HG03135 (cell line): Measurements from ENCODE around the gene KBTBD13.
"Not testable (repeated sequence)": the region's sequence is repeated elsewhere in the genome, so short reads cannot be mapped to it uniquely, and the experiment has no call there.

ENCODE experiments used
- ATAC-seq: cut with Tn5 transposase; IDR thresholded peaks from one replicate; pipeline ENCODE4 v1.9.1; 2021; ENCODE audit warnings: mild to moderate bottlenecking, moderate library complexity; ENCODE audit not compliant: unreplicated experiment

Gene KBTBD13

GRCh38 chr15:65087873-65088642 is 11.5 kb downstream of the KBTBD13 start:
- no peak for ATAC-seq

- ATAC-seq, result no peak
Measured at GRCh38 chr15:65088643-65089021, 12.1 kb downstream of the KBTBD13 start.

GRCh38 chr15:65089206-65089824 is 12.8 kb downstream of the KBTBD13 start:
- ATAC-seq, result no peak

DNA sequence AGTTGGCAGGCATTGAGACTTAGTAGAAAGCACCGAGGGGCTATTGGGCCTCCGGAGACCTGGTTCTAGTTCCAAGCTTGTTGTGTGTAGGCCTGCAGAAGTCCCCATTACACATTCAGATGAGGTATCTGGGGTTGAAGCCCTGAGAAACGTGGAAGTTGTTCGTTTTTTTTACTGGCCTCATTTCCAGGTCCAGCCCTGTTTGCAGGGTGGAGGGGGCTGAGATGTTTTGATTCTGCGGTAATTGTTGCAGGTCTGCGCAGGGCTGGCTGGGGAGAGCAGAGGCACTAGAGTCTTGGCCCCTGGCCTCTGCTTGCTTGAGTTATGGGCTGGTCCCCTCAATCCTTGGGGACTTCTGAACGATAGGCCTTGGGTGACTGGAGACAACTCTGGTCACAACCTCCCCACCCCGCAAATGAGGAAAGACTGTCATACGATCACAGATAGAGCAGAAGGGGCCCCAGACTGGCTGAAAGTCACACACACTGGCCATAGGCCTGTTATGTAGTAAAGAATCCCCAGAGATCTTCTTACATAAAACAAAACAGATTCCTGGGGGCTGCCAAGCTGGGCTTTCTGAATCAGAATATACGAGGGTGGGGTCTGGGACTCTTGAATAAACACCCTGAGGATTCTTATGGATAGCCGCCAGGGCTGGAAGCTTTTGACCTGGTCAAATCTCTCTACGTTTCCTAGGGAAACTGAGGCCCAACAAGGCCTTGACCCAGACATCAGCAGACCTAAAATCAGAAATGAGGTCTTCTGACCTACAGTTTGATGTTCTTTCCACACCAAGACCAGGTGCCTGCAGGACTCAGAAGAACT is 15.6 kb downstream of the KBTBD13 start:
- no peak for ATAC-seq

DNA sequence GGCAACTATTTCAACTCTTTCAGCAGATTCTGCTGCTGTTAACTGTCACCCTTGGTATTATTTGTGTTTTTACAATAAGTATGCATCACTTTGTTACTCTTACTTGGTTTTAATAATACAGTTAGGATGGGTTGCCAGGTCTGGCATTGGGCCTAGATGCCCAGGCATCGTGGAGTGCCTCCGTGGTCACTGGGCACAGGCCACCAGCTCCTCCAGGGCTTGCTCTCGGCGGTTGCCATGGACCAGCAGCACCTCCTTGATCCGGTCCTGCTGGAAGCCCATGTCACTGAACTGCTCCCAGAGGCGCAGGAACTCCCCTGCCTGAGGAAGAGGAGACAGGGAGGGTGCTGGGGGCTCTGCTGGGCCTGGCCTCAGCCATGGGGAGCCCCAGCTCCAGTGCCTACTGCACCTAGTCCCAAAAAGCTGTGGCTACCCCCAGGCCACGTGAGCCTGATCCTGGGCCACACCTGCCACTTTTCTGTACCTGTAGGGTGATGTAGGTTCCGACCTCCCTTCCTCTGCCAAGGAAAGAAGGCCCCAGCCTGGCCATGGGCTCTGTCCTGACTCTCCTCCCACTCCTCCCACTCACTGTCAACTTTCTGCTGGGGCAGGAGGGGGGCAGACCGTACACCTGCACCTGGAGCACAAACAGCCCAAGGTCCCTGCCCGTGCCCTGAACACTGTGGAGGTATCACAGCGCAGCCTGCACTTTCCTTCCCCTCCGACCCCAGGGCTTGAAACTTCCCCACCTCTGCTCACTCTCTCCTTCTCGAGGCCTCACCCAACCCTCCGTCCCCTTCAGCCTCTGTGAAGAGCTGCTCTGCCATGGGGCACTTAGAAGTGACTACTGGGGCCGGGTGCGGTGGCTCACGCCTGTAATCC is 16.6 kb downstream of the KBTBD13 start:
- no peak for ATAC-seq

DNA sequence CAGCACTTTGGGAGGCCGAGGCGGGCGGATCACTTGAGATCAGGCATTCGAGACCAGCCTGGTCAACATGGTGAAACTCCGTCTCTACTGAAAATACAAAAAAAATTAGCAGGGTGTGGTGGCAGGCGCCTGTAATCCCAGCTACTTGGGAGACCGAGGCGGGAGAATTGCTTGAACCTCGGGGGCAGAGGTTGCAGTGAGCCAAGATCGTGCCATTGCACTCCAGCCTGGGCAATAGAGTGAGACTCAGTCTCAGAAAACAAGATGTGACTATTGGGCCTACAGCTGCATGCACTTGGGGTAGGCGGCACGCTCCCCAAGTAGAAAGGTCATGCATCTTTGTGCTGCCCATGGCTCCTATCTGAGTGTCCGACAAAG is 17.2 kb downstream of the KBTBD13 start:
- ATAC-seq, result not testable (repeated sequence)

DNA sequence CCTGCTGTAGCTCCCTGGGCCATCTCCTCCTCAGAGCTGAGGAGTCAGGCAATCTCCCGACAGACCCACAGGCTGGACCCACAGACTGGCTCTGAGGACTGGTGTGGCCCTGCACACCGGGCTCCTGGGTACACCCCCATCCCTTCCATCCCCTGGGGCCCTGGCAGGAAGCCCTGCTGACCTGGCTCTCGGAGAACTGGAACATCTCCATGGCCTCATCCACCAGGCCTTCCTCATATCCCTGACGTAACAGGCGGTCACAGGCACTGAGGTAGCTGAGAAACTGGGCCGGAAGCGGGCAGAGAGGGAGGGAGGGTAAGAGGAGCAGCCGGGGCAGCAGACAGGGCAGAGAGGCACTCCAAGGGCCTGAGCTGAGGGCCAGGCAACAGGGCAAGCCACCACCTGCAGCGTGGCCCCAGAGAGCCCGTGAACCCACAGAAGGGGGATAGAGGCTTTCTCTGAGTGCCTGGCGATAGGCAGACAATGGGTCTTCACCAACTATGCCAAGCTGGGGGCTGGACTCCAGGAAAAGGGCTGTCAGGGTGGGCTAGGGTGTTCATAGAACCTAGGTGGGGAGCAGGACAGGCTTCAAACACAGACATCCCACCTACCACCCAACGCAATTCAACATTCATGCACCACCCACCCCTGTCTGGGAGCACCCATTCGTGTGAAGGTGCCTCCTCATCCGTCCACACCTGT is 17.9 kb downstream of the KBTBD13 start:
- no peak for ATAC-seq

GRCh38 chr15:65095011-65095746 is 18.6 kb downstream of the KBTBD13 start:
- ATAC-seq, result no peak

- ATAC-seq, result no peak
Measured at GRCh38 chr15:65095747-65096104, 19.2 kb downstream of the KBTBD13 start.

GRCh38 chr15:65096481-65097385 is 20.2 kb downstream of the KBTBD13 start:
- ATAC-seq, result no peak

- no peak for ATAC-seq
Measured at GRCh38 chr15:65097651-65098263, 21.2 kb downstream of the KBTBD13 start.

DNA sequence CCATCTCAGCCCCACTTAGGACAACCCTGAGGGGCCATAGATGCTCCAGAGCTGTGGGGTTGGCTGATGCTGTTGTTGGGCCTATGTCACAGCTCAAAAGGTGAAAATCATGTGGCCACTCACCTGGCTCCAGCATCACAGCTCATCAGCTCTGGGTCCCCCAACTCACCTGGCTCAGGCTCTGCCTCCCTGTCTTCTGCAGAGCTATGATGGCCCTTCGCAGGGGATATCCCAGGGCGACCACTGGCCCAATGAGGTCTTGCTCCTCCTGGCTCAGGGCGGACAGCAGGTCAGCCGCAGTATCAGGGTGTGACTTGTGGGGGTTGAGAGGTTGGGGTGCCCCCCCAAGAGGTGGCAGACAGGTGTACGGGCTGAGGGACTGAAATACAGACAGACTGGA is 22.8 kb downstream of the KBTBD13 start:
- ATAC-seq, result no peak

DNA sequence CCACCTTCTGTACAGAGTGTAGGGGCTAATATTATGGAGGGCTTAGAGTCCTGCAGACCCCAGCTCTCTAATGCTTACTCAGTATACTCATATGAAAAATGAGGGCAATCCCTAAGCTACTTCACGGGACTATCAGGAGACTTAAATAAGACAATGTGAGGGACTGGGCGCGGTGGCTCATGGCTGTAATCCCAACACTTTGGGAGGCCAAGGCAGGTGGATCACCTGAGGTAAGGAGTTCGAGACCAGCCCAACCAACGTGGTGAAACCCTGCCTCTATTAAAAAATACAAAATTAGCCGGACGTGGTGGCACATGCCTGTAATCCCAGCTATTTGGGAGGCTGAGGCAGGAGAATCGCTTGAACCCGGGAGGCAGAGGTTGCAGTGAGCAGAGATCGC is 23.3 kb downstream of the KBTBD13 start:
- ATAC-seq, result not testable (repeated sequence)

DNA sequence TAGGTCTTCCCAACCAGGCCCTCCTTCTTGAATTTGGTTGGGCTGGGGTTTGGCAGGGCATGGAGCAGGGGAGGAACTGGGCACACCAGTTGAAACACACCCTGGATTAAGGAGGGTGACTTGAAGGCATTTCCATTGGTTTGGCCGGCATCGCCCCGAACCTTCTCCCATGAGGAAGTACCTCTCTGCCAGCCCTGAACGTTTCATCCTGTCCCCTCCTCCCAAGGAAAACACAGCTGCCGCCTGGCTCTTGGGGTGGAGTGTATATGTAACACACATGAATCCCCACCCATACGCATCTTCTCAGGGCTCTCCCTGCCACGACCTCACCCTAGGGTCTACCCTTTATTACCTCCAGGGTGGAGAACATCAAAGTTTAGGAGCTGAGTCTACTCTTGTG is 23.9 kb downstream of the KBTBD13 start:
- ATAC-seq, result no peak

GRCh38 chr15:65101411-65101890 is 24.9 kb downstream of the KBTBD13 start:
- no peak for ATAC-seq

- ATAC-seq, result no peak
Measured at GRCh38 chr15:65101891-65102708, 25.6 kb downstream of the KBTBD13 start.

DNA sequence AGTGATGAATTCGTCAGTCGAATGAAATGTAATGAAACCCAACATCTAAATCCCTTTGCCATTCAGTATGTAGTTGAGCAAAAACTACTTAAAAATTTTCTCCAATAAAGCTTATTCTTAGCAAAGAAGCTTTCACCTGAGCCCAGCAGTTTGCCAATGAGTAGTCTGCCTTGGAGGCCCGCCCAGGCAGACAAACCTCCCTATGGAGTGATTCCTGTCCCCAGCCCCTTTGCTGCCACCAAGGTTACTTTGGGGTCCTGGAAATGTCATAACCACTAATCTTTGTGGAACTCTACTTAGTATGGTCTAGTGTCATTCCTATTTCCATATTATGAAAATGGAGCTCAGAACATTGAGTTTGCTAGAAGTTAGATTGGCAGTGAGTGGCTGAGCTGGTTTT is 26.4 kb downstream of the KBTBD13 start:
- ATAC-seq, result no peak
